HEK293T (cell line): ENCODE results near the gene NPAT.

ENCODE experiments used
- CTCF ChIA-PET: fragments of 350-600 bp; formaldehyde crosslinking; extraction: SDS; loops from one replicate; lab custom pipeline; 2021; ENCODE audit warnings: antibody characterized with exemption, inconsistent platforms; lab: Yijun Ruan, JAX
- POLR2A ChIA-PET: fragments of 350-600 bp; formaldehyde crosslinking; extraction: SDS; loops from one replicate; lab custom pipeline; 2020; ENCODE audit warnings: antibody characterized with exemption, inconsistent platforms; lab: Yijun Ruan, JAX
- DNase-seq: peaks from one replicate; pipeline ENCODE4 v3.0.0; 2012; ENCODE audit warnings: mixed read lengths; ENCODE audit errors: extremely low spot score
- ARNT ChIP-seq: fragments of 450-650 bp; IDR thresholded peaks from 2 replicates; pipeline ENCODE4 v1.6.1; 2017; ENCODE audit warnings: mild to moderate bottlenecking
- BHLHE40 ChIP-seq: fragments of 450-650 bp; IDR thresholded peaks from 2 replicates; pipeline ENCODE4 v1.6.1; 2016; ENCODE audit warnings: mild to moderate bottlenecking, moderate library complexity, borderline replicate concordance
- CTBP1 ChIP-seq: fragments of 450-650 bp; IDR thresholded peaks from 2 replicates; pipeline ENCODE4 v1.6.1; 2016; ENCODE audit warnings: borderline replicate concordance
- ELF4 ChIP-seq: fragments of 450-650 bp; IDR thresholded peaks from 2 replicates; pipeline ENCODE4 v1.6.1; 2017; ENCODE audit warnings: antibody characterized with exemption
- FOXA1 ChIP-seq: fragments of 450-650 bp; IDR thresholded peaks from 2 replicates; pipeline ENCODE4 v1.6.1; 2016; ENCODE audit warnings: mild to moderate bottlenecking
- FOXK2 ChIP-seq: fragments of 450-650 bp; IDR thresholded peaks from 2 replicates; pipeline ENCODE4 v1.6.1; 2016; ENCODE audit warnings: mild to moderate bottlenecking
- FOXM1 ChIP-seq: fragments of 450-650 bp; IDR thresholded peaks from 2 replicates; pipeline ENCODE4 v1.6.1; 2017; ENCODE audit warnings: mild to moderate bottlenecking, borderline replicate concordance
- HDGF ChIP-seq: fragments of 450-650 bp; IDR thresholded peaks from 2 replicates; pipeline ENCODE4 v1.6.1; 2017; ENCODE audit warnings: antibody characterized with exemption, borderline replicate concordance
- L3MBTL2 ChIP-seq: fragments of 450-650 bp; conservative IDR thresholded peaks from 2 replicates; pipeline ENCODE4 v1.6.1; 2016; ENCODE audit warnings: mild to moderate bottlenecking
- LEF1 ChIP-seq: fragments of 450-650 bp; IDR thresholded peaks from 2 replicates; pipeline ENCODE4 v1.6.1; 2017; ENCODE audit warnings: mild to moderate bottlenecking, borderline replicate concordance
- NFRKB ChIP-seq: fragments of 450-650 bp; IDR thresholded peaks from 2 replicates; pipeline ENCODE4 v1.6.1; 2016; ENCODE audit warnings: mild to moderate bottlenecking, moderate library complexity
- SUZ12 ChIP-seq: fragments of 450-650 bp; IDR thresholded peaks from 2 replicates; pipeline ENCODE4 v1.6.1; 2016; ENCODE audit warnings: mild to moderate bottlenecking
- TARDBP ChIP-seq: fragments of 450-650 bp; IDR thresholded peaks from 2 replicates; pipeline ENCODE4 v1.6.1; 2016
- ZNF384 ChIP-seq: fragments of 450-650 bp; IDR thresholded peaks from 2 replicates; pipeline ENCODE4 v1.6.1; 2016
- TF ChIP-seq, protein P1 (sequence below): fragments of 450-650 bp; IDR thresholded peaks from 2 replicates; pipeline ENCODE4 v1.6.1; 2016

The NPAT gene

DNA sequence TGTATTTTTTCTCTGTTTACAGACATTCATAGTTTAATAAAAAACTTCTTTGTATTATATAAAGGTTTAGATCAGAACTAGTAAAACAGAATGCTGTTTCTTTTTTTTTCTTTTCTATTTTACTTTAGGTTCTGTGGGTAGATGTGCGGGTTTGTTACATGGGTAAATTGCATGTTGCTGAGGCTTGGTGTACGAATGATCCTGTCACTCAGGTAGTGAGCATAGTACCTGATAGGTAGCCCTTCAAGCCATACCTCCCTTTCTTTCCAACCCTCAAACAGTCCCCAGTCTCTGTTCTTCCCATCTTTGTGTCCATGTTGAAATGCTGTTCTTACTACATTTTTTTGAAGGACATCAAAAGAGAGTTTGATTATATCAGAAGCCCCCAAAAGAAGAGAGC lies 3.6 kb upstream of the NPAT start:
- DNase-seq = no peak
- CTCF ChIA-PET = no interaction called here
- TF ChIP-seq ARNT (no peak), HDGF (no peak), NFRKB (no peak), TARDBP (no peak), BHLHE40 (no peak), CTBP1 (no peak), FOXA1 (no peak), ZNF384 (no peak), LEF1 (no peak), FOXK2 (no peak)
- TF ChIP-seq, protein P1, sequence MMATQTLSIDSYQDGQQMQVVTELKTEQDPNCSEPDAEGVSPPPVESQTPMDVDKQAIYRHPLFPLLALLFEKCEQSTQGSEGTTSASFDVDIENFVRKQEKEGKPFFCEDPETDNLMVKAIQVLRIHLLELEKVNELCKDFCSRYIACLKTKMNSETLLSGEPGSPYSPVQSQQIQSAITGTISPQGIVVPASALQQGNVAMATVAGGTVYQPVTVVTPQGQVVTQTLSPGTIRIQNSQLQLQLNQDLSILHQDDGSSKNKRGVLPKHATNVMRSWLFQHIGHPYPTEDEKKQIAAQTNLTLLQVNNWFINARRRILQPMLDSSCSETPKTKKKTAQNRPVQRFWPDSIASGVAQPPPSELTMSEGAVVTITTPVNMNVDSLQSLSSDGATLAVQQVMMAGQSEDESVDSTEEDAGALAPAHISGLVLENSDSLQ = no peak
- POLR2A ChIA-PET = no interaction called here

DNA sequence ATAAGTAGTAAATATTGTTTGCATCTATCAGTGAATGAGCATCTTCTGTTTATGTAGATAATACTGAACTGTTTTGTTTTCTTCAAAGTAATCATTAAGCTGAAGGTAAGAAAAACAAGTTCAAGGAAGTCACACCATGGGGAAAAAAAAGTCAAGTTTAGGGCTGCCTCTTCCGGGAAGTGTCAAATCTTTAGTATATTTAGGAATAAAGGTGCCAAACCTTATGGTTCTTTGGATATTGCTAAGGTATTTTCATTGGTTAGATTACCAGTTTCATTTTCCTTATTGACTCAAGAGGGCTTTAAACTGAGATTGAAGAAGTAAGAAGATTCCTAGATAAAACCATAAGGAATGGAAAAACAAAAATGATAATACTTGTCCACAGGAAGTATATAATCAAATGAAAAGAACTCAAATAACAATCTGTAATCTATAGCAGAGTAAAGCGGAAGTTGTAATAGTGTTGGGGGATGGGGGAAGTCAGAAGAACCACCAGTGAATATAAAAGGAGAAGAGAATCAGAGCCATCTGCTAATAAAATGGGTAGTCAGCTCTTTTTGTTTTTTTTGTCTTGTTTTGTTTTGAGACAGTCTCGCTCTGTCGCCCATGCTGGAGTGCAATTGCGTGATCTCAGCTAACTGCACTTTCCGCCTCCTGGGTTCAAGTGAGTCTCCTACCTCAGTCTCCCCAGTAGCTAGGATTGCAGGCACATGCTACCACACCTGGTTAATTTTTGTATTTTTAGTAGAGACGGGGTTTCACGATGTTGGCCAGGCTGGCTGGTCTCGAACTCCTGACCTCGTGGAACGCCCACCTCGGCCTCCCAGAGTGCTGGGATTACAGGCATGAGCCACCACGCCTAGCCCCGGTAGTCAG lies 2.7 kb upstream of the NPAT start:
- CTCF ChIA-PET = no interaction called here
- POLR2A ChIA-PET = no interaction called here
- TF ChIP-seq SUZ12 (no peak), ELF4 (no peak), TARDBP (no peak), CTBP1 (no peak), L3MBTL2 (no peak), FOXM1 (no peak), ZNF384 (no peak), BHLHE40 (no peak)
- DNase-seq = no peak

DNA sequence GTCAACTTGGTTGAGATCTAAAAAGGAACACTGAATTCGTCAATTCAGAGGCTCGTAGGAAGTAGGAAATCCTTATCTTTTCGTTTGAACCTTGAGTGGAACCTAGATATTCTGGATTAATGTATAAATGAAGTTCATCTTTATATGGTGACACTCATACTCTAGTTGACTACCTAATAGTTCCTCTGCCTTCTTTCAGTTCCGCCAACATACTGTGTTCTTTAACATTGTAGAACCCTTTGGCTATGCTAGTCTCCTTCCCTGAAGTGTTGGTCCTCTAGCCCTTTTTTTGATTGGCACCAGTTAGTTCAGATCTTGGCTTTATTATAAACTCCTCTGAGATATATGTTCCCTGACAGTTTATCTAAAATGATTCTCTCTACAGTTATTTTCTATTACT lies 1.9 kb upstream of the NPAT start:
- POLR2A ChIA-PET = interaction anchor here (1.0 to 1.4 kb wide), 2 partner anchors 12 to 243 kb away, joined by 3 read pairs; partner anchors contain the start of gene C11orf65
- TF ChIP-seq, protein P1 = peak; percentile 16; the same call in 1 of the 2 replicates
- TF ChIP-seq HDGF = no peak
- no peak for DNase-seq
- CTCF ChIA-PET = no interaction called here

DNA sequence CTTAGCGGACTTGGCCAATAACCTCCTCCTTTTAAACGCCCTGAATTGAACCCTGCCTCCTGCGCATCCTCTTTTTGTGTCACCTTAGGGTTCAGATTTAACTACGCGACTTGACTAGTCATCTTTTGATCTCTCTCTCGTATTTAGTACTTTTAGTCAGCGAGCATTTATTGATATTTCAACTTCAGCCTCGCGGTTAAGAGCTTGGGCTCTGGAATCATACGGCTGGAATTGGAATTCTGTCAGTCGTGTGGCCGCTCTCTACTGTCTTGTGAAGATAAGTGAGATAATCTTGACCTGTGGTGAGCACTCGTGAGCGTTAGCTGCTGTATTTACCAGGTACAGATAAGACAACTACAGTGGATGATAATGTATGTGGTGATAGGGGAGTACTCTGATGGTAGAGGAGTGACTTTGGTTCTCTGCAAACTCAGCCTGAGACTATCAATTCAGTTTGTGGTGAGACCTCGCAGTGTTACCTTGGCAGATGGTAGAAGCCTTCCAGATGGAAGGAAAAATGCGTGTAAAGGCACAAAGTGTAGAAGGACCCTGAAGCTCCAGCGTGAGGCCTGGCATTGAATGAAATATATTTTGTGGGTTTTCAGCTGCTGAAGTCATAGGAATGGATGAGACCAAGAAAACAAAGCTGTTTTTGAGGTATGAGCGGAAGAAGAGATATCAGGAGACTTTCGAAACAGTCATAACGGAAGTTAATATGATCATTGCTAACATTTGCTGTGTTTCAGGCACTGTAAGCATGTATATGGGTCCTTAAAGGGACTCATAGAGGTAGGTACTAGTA lies 1.1 kb upstream of the NPAT start:
- CTCF ChIA-PET = interaction anchor here (0.6 to 1.0 kb wide), 5 partner anchors 47 to 396 kb away, joined by 3 to 5 read pairs (median 3); partner anchors contain the start of gene CUL5
- DNase-seq = no peak
- POLR2A ChIA-PET = interaction anchor here (0.8 to 2.5 kb wide), 4 partner anchors 8 to 244 kb away, joined by 3 to 10 read pairs (median 3); partner anchors contain the start of genes ACAT1 and C11orf65
- TF ChIP-seq FOXA1 (no peak), ELF4 (no peak)

DNA sequence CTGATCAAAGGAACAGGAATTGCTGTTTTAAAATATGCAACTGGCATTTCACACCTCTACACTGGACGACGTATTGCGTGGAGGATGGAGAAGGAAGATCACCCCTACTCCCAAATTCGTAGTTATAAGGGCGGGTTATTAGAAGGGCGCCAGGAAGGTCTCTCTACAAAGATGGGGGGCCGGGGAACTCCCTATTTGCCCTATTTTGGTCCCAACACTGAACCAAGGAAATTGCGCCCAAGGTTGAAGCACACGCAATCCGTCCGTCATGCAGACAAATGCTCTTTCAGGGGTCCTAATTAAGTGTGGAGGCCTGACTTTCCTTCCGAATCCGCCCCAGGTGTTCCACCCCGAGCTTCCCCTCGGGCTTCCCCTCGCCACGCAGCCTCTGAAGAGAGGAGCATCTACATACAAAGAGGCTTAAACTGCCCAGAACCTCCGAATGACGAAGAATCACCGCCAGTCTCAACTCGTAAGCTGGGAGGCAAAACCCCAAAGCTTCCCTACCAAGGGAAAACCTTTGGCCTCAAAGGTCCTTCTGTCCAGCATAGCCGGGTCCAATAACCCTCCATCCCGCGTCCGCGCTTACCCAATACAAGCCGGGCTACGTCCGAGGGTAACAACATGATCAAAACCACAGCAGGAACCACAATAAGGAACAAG lies 396 bp downstream of the NPAT start:
- POLR2A ChIA-PET = interaction anchor here (1.0 to 2.5 kb wide), 4 partner anchors 14 to 101 kb away, joined by 3 to 10 read pairs (median 3); partner anchors contain the start of gene ACAT1
- no peak for DNase-seq

DNA sequence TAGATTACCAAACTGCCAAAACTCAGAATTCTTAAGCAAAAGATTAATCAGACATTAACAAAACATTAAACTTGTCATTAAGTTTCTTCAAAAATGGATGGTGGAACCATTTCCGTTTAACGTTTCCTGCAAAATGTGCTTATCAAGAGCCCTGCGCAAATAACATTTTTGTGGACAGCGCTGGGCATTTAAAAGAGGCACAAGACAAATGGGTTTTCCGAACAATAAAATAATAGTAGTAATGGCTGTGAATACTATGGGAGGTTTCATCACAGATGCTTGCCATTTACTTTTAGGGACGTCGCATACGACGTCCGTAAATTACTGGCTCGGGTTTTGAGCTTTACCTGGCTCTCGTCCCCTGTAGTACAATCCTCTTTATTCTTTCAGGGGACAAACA lies 1.1 kb downstream of the NPAT start:
- TF ChIP-seq ELF4 = no peak
- no peak for TF ChIP-seq ZNF384
- TF ChIP-seq, protein P1 = peak; percentile 7; the same call in 1 of the 2 replicates
- DNase-seq = no peak
- ChIA-PET POLR2A (interaction anchor here (1.1 to 2.5 kb wide), 2 partner anchors 58 to 100 kb away, joined by 3 to 10 read pairs; partner anchors contain the start of gene ACAT1), CTCF (no interaction called here)

More for the DNA sequence above, 396 bp downstream of the NPAT start:
- CTCF ChIA-PET = no interaction called here
- TF ChIP-seq ARNT = no peak
- no peak for TF ChIP-seq FOXK2
- TF ChIP-seq TARDBP = no peak
- TF ChIP-seq L3MBTL2 = peak; percentile 78
- TF ChIP-seq ELF4 = peak; percentile 44; the same call in 1 of the 2 replicates
